ENCODE measurements around the gene MORC2.

GRCh38 chr22:30894371-30894740 lies 74.2 kb downstream of the MORC2 start:
- TF ChIP-seq CTCF (IDR thresholded peaks at IDR 0.05 in 2 of 3, conservative IDR thresholded peaks at IDR 0.05 in 1 of 3; ENCODE audit: control insufficient read depth in 2 of 3, extremely low read depth in 1 of 3, insufficient read depth in 1 of 3, low read depth in 3 of 3, low read length in 3 of 3) (no peak), TAF1 (IDR thresholded peaks at IDR 0.05; ENCODE audit: borderline replicate concordance, low read depth, low read length) (no peak), POLR2AphosphoS5 (IDR thresholded peaks at IDR 0.05; ENCODE audit: low read length) (no peak), ATF3 (IDR thresholded peaks at IDR 0.05; ENCODE audit: borderline replicate concordance, extremely low read depth, low read depth, low read length) (no peak), ESRRA (IDR thresholded peaks at IDR 0.05; ENCODE audit: low read length) (no peak), EZH2 (IDR thresholded peaks at IDR 0.05; ENCODE audit: borderline replicate concordance, control insufficient read depth, low read depth, low read length) (no peak), FOXK2 (IDR thresholded peaks at IDR 0.05) (no peak), CBX3 (IDR thresholded peaks at IDR 0.05; ENCODE audit: borderline replicate concordance, low read depth) (no peak), SMC3 (IDR thresholded peaks at IDR 0.05; ENCODE audit: borderline replicate concordance, low read length) (no peak), SRF (IDR thresholded peaks at IDR 0.05; ENCODE audit: low read depth in 2 of 2, low read length in 2 of 2) (no peak), POLR2A (IDR thresholded peaks at IDR 0.05; ENCODE audit: low read depth, low read length) (no peak)

All from GM12878 (cell line).